GM19372 (cell line): Measurements from ENCODE around the gene EAPP.
"Not testable (repeated sequence)": the region's sequence is repeated elsewhere in the genome, so short reads cannot be mapped to it uniquely, and the experiment has no call there.

Source experiments
- ATAC-seq: cut with Tn5 transposase; IDR thresholded peaks from one replicate; pipeline ENCODE4 v1.9.1; 2021; ENCODE audit warnings: mild to moderate bottlenecking, low read depth, moderate library complexity; ENCODE audit not compliant: unreplicated experiment

The EAPP gene

GRCh38 chr14:34539407-34540180 is at the start of gene EAPP:
Gene EAPP (minus strand): TSS chr14:34539701. CDS start chr14:34539628, 73 bp downstream.
- peak; percentile 100 for ATAC-seq

GRCh38 chr14:34583525-34583924 is 44.0 kb upstream of the EAPP start:
- ATAC-seq: no peak

- ATAC-seq: no peak
Measured at GRCh38 chr14:34582117-34582680, 42.7 kb upstream of the EAPP start.

- ATAC-seq: no peak
Measured at GRCh38 chr14:34580381-34580780, 40.9 kb upstream of the EAPP start.

GRCh38 chr14:34571771-34572170 is 32.3 kb upstream of the EAPP start:
- no peak for ATAC-seq

GRCh38 chr14:34569750-34570149 is 30.2 kb upstream of the EAPP start:
- ATAC-seq: no peak

GRCh38 chr14:34568803-34569202 is 29.3 kb upstream of the EAPP start:
- no peak for ATAC-seq

GRCh38 chr14:34562776-34563150 is 23.3 kb upstream of the EAPP start:
- no peak for ATAC-seq

- ATAC-seq: not testable (repeated sequence)
Measured at GRCh38 chr14:34562037-34562775, 22.7 kb upstream of the EAPP start.

GRCh38 chr14:34556498-34556829 is 17.0 kb upstream of the EAPP start:
- ATAC-seq: peak; percentile 43

GRCh38 chr14:34555583-34556497 is 16.3 kb upstream of the EAPP start:
- ATAC-seq: peak; percentile 74

- ATAC-seq: no peak
Measured at GRCh38 chr14:34554540-34555250, 15.2 kb upstream of the EAPP start.

- ATAC-seq: not testable (repeated sequence)
Measured at GRCh38 chr14:34549276-34549966, 9.9 kb upstream of the EAPP start.

GRCh38 chr14:34548472-34548981 is 9.0 kb upstream of the EAPP start:
- ATAC-seq: no peak

- ATAC-seq: peak; percentile 36
Measured at GRCh38 chr14:34547136-34547520, 7.6 kb upstream of the EAPP start.

- peak; percentile 68 for ATAC-seq
Measured at GRCh38 chr14:34546272-34547135, 7.0 kb upstream of the EAPP start.

- not testable (repeated sequence) for ATAC-seq
Measured at GRCh38 chr14:34540181-34541059, 919 bp upstream of the EAPP start.
